BLaER1 (cell line): ENCODE results near the gene FRMD4A.
"Not testable (repeated sequence)": the region's sequence is repeated elsewhere in the genome, so short reads cannot be mapped to it uniquely, and the experiment has no call there.

Source experiments
- H3K27ac ChIP-seq: shearing (Covaris generic); formaldehyde crosslinking; 2 replicates; pipeline ENCODE4 v1.8.1; 2022
- H3K27me3 ChIP-seq: shearing (Covaris generic); formaldehyde crosslinking; 2 replicates; pipeline ENCODE4 v1.8.1; 2022
- H3K36me3 ChIP-seq: shearing (Covaris generic); formaldehyde crosslinking; 2 replicates; pipeline ENCODE4 v1.8.1; 2022
- H3K4me1 ChIP-seq: shearing (Covaris generic); formaldehyde crosslinking; 2 replicates; pipeline ENCODE4 v1.8.1; 2022
- H3K4me2 ChIP-seq: shearing (Covaris generic); formaldehyde crosslinking; 2 replicates; pipeline ENCODE4 v1.8.1; 2022
- H3K4me3 ChIP-seq: shearing (Covaris generic); formaldehyde crosslinking; 2 replicates; pipeline ENCODE4 v1.8.1; 2022
- H3K9ac ChIP-seq: shearing (Covaris generic); formaldehyde crosslinking; 2 replicates; pipeline ENCODE4 v1.8.1; 2022
- H3K9me3 ChIP-seq: shearing (Covaris generic); formaldehyde crosslinking; 2 replicates; pipeline ENCODE4 v1.8.1; 2022
- H4K20me1 ChIP-seq: shearing (Covaris generic); formaldehyde crosslinking; 2 replicates; pipeline ENCODE4 v1.8.1; 2022
- Cebpa-rat ChIP-seq: shearing (Covaris generic); IDR thresholded peaks from 2 replicates; pipeline ENCODE4 v1.8.1; 2022

The FRMD4A gene

GRCh38 chr10:14050598-14050997, 280.1 kb downstream of the FRMD4A start:
- TF ChIP-seq Cebpa-rat, result no peak
- no peak overlapping the region for H3K27ac ChIP-seq

GRCh38 chr10:14048930-14049613, 281.7 kb downstream of the FRMD4A start:
- no peak overlapping the region for H3K4me3 ChIP-seq
- no peaks in the 10 kb centered on the region for H3K4me1 ChIP-seq
- H3K27me3 ChIP-seq, result no peaks in the 10 kb centered on the region
- H3K4me2 ChIP-seq, result no peak overlapping the region
- H3K9me3 ChIP-seq, result 0 out of 2 replicates have a peak, but pooled peaks cover under 1% of the 10 kb centered on the region
- TF ChIP-seq Cebpa-rat, result no peak
- no peaks in the 10 kb centered on the region for H3K36me3 ChIP-seq
- H4K20me1 ChIP-seq, result no peaks in the 10 kb centered on the region
- H3K27ac ChIP-seq, result no peak overlapping the region
- H3K9ac ChIP-seq, result no peak overlapping the region

More at GRCh38 chr10:14050598-14050997, 280.1 kb downstream of the FRMD4A start:
- Histone ChIP-seq H3K36me3 (no peaks in the 10 kb centered on the region), H3K4me2 (no peak overlapping the region), H3K9ac (no peak overlapping the region), H3K9me3 (peaks cover 10% of the 10 kb centered on the region; the same call in 1 of the 2 replicates), H3K4me1 (no peaks in the 10 kb centered on the region), H4K20me1 (no peaks in the 10 kb centered on the region), H3K27me3 (no peaks in the 10 kb centered on the region), H3K4me3 (no peak overlapping the region)

- Histone ChIP-seq H3K4me3 (no peak overlapping the region), H3K27ac (no peak overlapping the region), H3K9me3 (no peaks in the 10 kb centered on the region), H4K20me1 (no peaks in the 10 kb centered on the region), H3K4me2 (no peak overlapping the region), H3K36me3 (no peaks in the 10 kb centered on the region), H3K4me1 (no peaks in the 10 kb centered on the region), H3K27me3 (no peaks in the 10 kb centered on the region), H3K9ac (no peak overlapping the region)
- no peak for TF ChIP-seq Cebpa-rat
Observed at GRCh38 chr10:14047431-14047830, 283.3 kb downstream of the FRMD4A start.

- not testable (repeated sequence) for H3K9ac ChIP-seq, H3K4me2 ChIP-seq, H3K27me3 ChIP-seq, H3K27ac ChIP-seq, H3K9me3 ChIP-seq, H3K4me3 ChIP-seq, H3K36me3 ChIP-seq, H4K20me1 ChIP-seq
- H3K4me1 ChIP-seq, result peaks cover 12% of the 10 kb centered on the region; the same call in 1 of the 2 replicates
Observed at GRCh38 chr10:14042051-14042450, 288.7 kb downstream of the FRMD4A start.

GRCh38 chr10:14040787-14041631, 289.7 kb downstream of the FRMD4A start:
- Histone ChIP-seq H3K36me3 (no peaks in the 10 kb centered on the region), H3K4me1 (peaks cover 12% of the 10 kb centered on the region; the same call in 1 of the 2 replicates), H4K20me1 (no peaks in the 10 kb centered on the region), H3K4me3 (no peak overlapping the region), H3K9ac (no peak overlapping the region), H3K27ac (no peak overlapping the region), H3K9me3 (no peaks in the 10 kb centered on the region), H3K27me3 (no peaks in the 10 kb centered on the region), H3K4me2 (peak overlapping the region; percentile 4; the same call in 1 of the 2 replicates)
- no peak for TF ChIP-seq Cebpa-rat

GRCh38 chr10:14039968-14040668, 290.6 kb downstream of the FRMD4A start:
- no peaks in the 10 kb centered on the region for H3K27me3 ChIP-seq
- H3K27ac ChIP-seq, result no peak overlapping the region
- no peak for TF ChIP-seq Cebpa-rat
- no peaks in the 10 kb centered on the region for H3K9me3 ChIP-seq
- no peaks in the 10 kb centered on the region for H4K20me1 ChIP-seq
- no peak overlapping the region for H3K4me3 ChIP-seq
- H3K4me1 ChIP-seq, result peaks cover 12% of the 10 kb centered on the region; the same call in 1 of the 2 replicates
- H3K36me3 ChIP-seq, result no peaks in the 10 kb centered on the region
- H3K9ac ChIP-seq, result no peak overlapping the region
- H3K4me2 ChIP-seq, result peak overlapping the region; percentile 4; the same call in 1 of the 2 replicates

- no peak overlapping the region for H3K4me2 ChIP-seq
- H3K9me3 ChIP-seq, result no peaks in the 10 kb centered on the region
- H3K4me3 ChIP-seq, result no peak overlapping the region
- H4K20me1 ChIP-seq, result no peaks in the 10 kb centered on the region
- peaks cover 9% of the 10 kb centered on the region; the same call in 1 of the 2 replicates for H3K4me1 ChIP-seq
- no peak overlapping the region for H3K27ac ChIP-seq
- H3K9ac ChIP-seq, result no peak overlapping the region
- no peaks in the 10 kb centered on the region for H3K36me3 ChIP-seq
- no peak for TF ChIP-seq Cebpa-rat
- no peaks in the 10 kb centered on the region for H3K27me3 ChIP-seq
Observed at GRCh38 chr10:14036233-14036632, 294.5 kb downstream of the FRMD4A start.

GRCh38 chr10:14035506-14035905, 295.2 kb downstream of the FRMD4A start:
- no peak for TF ChIP-seq Cebpa-rat
- Histone ChIP-seq H4K20me1 (no peaks in the 10 kb centered on the region), H3K9ac (no peak overlapping the region), H3K4me3 (no peak overlapping the region), H3K27me3 (no peaks in the 10 kb centered on the region), H3K4me2 (no peak overlapping the region), H3K9me3 (no peaks in the 10 kb centered on the region), H3K4me1 (peaks cover 2% of the 10 kb centered on the region; the same call in 1 of the 2 replicates), H3K27ac (no peak overlapping the region), H3K36me3 (no peaks in the 10 kb centered on the region)

GRCh38 chr10:14032406-14032998, 298.2 kb downstream of the FRMD4A start:
- no peaks in the 10 kb centered on the region for H3K27me3 ChIP-seq
- no peak overlapping the region for H3K27ac ChIP-seq
- no peaks in the 10 kb centered on the region for H4K20me1 ChIP-seq
- TF ChIP-seq Cebpa-rat, result no peak
- H3K9me3 ChIP-seq, result no peaks in the 10 kb centered on the region
- no peak overlapping the region for H3K4me2 ChIP-seq
- no peaks in the 10 kb centered on the region for H3K36me3 ChIP-seq
- no peak overlapping the region for H3K9ac ChIP-seq
- no peaks in the 10 kb centered on the region for H3K4me1 ChIP-seq
- no peak overlapping the region for H3K4me3 ChIP-seq
